ENCODE results near the gene ADGRV1.

The ADGRV1 gene

GRCh38 chr5:90741022-90741564 is 182.5 kb downstream of the ADGRV1 start:
- no peak for TF ChIP-seq CTCF (IDR thresholded peaks at IDR 0.05)

GRCh38 chr5:90746119-90746518 is 187.5 kb downstream of the ADGRV1 start:
- TF ChIP-seq CTCF (IDR thresholded peaks at IDR 0.05), result no peak

- no peak for TF ChIP-seq CTCF (IDR thresholded peaks at IDR 0.05)
These were observed 188.6 kb downstream of the ADGRV1 start for GRCh38 chr5:90747175-90747574.

GRCh38 chr5:90747693-90748092 is 189.1 kb downstream of the ADGRV1 start:
- no peak for TF ChIP-seq CTCF (IDR thresholded peaks at IDR 0.05)

- no peak for TF ChIP-seq CTCF (IDR thresholded peaks at IDR 0.05)
These were observed 200.5 kb downstream of the ADGRV1 start for GRCh38 chr5:90759119-90759518.

- no peak for TF ChIP-seq CTCF (IDR thresholded peaks at IDR 0.05)
These were observed 209.1 kb downstream of the ADGRV1 start for GRCh38 chr5:90767710-90768109.

- no peak for TF ChIP-seq CTCF (IDR thresholded peaks at IDR 0.05)
These were observed 219.4 kb downstream of the ADGRV1 start for GRCh38 chr5:90777959-90778358.
